A549 treated with Hydrocortisone at 1 μM for 4 hours (cell line): ENCODE results near the gene SYNGR1. TPM values are rescaled to one million over a fixed set of nuclear protein-coding genes. Genes with fewer than 3 reads are reported as not detected.

Experiments
- total RNA-seq: library from RNA; stranded (reverse); fragments of 200-300 nt; extraction: Qiagen RNA extraction; gene quantifications from 5 replicates; pipeline ENCODE4 v1.2.3, GENCODE V29; 2022

SYNGR1 gene, protein sequence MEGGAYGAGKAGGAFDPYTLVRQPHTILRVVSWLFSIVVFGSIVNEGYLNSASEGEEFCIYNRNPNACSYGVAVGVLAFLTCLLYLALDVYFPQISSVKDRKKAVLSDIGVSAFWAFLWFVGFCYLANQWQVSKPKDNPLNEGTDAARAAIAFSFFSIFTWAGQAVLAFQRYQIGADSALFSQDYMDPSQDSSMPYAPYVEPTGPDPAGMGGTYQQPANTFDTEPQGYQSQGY
- total RNA-seq, result 11.0 to 12.8 TPM (median 11.5 TPM) in 5 replicates

DNA sequence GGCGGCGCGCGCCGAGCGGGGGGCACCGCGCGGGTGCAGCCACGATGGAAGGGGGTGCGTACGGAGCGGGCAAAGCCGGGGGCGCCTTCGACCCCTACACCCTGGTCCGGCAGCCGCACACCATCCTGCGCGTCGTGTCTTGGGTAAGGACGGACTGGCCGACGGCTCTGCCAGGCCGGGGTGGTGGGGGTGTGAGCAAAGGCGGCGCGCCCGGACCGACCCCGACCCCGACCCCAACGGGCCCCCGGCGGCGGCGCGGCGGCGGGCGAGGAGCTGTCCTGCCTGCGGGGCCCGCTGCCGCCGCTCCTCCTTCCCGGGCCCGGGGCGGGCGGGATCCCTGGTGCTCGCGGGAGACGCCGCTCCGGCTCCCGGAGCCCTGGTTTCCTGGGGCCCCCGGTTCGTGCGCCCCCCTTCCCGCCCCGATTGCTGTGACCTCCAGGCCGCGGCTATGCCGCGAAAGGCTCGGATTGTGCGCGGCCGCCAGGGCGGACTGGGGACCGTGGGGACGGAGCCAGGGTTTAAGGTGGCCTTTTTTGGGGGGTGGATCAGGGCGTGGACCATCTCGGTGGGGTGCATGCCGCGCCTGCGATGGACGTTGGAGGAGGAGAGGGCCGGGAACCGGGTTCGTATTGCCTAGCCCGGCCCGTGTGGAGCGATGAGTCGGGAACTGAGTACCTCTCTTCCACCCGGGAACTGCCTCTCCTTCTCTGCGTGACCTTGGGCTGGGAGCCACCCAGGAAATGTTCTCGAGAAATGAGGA, at the start of gene SYNGR1:
SYNGR1 (plus strand) TSS at position 25 of the 760 bp plus-strand sequence; CDS start at position 45, 20 bp downstream.

DNA sequence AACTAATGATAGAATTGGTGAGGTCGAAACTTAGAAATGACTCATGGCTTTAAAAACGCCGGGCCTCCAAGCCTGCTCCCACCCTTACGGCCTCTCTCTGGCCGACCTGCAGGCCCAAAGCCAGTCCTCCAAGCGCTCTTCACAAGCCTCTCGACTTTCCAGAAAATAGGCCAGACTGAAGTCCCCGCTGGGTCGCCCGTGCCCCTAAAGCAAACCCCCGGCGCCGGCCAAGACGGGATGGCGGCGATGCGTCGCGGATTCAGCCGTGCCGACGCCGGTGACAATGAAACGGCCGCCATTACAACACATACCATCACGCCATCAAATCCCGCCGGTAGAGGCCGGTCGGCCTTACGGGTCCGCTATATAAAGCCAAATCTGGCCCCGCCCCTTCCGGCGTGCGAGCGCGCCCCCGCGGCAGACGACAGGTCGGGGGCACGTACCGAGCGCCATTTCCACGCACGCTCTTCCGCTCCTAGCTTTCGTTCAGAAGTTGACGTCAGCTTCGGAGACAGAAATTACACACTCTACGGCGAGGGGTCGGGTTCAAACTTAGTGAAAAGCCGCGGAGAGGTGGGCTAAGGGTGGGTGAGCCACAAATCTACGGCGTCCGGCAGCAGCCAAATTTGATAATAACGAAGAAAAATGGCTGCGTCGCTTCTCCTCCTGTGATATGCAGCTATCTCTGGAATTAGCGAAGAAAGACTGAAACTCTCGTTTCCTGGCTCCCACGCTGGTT, 30.3 kb upstream of the SYNGR1 start, which contains the start of gene RPL3:
RPL3 (minus strand) TSS at position 340 of the 739 bp plus-strand sequence; CDS start at position 314, 26 bp downstream.

Other genes starting within 250 kb of the SYNGR1 start
- gene CBX7, start 197.3 kb upstream of the SYNGR1 start, total RNA-seq, result 1.00 to 1.4 TPM (median 1.1 TPM) in 5 replicates
- 3.2 to 4.5 TPM (median 3.4 TPM) in 5 replicates for gene PDGFB, start 105.0 kb upstream of the SYNGR1 start, total RNA-seq
- 1,752 to 2,087 TPM (median 1,764 TPM) in 5 replicates for gene RPL3, start 30.4 kb upstream of the SYNGR1 start, total RNA-seq
- 8.5 to 10.4 TPM (median 10.0 TPM) in 5 replicates for gene TAB1, start 49.8 kb downstream of the SYNGR1 start, total RNA-seq
- gene MGAT3, start 107.0 kb downstream of the SYNGR1 start, total RNA-seq, result 0.55 to 0.91 TPM (median 0.75 TPM) in 5 replicates
- gene MIEF1, start 152.3 kb downstream of the SYNGR1 start, total RNA-seq, result 23.9 to 31.2 TPM (median 25.1 TPM) in 5 replicates
- gene ATF4, start 170.6 kb downstream of the SYNGR1 start, total RNA-seq, result 301 to 376 TPM (median 345 TPM) in 5 replicates
- 70.8 to 109 TPM (median 97.8 TPM) in 5 replicates for gene RPS19BP1, start 182.8 kb downstream of the SYNGR1 start, total RNA-seq
- 0.05 to 0.07 TPM (median 0.05 TPM) in 5 replicates for gene CACNA1I, start 220.8 kb downstream of the SYNGR1 start, total RNA-seq